22Rv1 (cell line): ENCODE data around the gene NEK4.
A peak's percentile ranks its signal among the peaks of the same experiment; 100 is the strongest.

Experiments
- H3K27ac ChIP-seq: fragments of 450-650 bp; 2 replicates; pipeline ENCODE4 v1.5.1; 2017
- CTCF ChIP-seq: fragments of 450-650 bp; IDR thresholded peaks from 2 replicates; pipeline ENCODE4 v1.5.1; 2017; ENCODE audit warnings: mild to moderate bottlenecking
- ZFX ChIP-seq: fragments of 450-650 bp; IDR thresholded peaks from 2 replicates; pipeline ENCODE4 v1.6.1; 2017; ENCODE audit warnings: antibody characterized with exemption, borderline replicate concordance

Gene NEK4

GRCh38 chr3:52792961-52793695 is 22.4 kb upstream of the NEK4 start:
- H3K27ac ChIP-seq, result no peak overlapping the region
- TF ChIP-seq ZFX, result no peak

- H3K27ac ChIP-seq, result no peak overlapping the region
Measured at GRCh38 chr3:52792413-52792812, 21.7 kb upstream of the NEK4 start.

GRCh38 chr3:52791928-52792327 is 21.2 kb upstream of the NEK4 start:
- no peak for TF ChIP-seq ZFX
- no peak for TF ChIP-seq CTCF
- no peak overlapping the region for H3K27ac ChIP-seq

More at GRCh38 chr3:52792413-52792812, 21.7 kb upstream of the NEK4 start:
- no peak for TF ChIP-seq ZFX
- TF ChIP-seq CTCF, result peak; percentile 19; the same call in 1 of the 2 replicates

- no peak overlapping the region for H3K27ac ChIP-seq
- TF ChIP-seq ZFX (no peak), CTCF (no peak)
Measured at GRCh38 chr3:52791366-52791765, 20.6 kb upstream of the NEK4 start.

- TF ChIP-seq CTCF, result no peak
- no peak for TF ChIP-seq ZFX
- H3K27ac ChIP-seq, result no peak overlapping the region
Measured at GRCh38 chr3:52790741-52791140, 20.0 kb upstream of the NEK4 start.

- TF ChIP-seq CTCF, result no peak
- no peak for TF ChIP-seq ZFX
- H3K27ac ChIP-seq, result no peak overlapping the region
Measured at GRCh38 chr3:52790337-52790736, 19.6 kb upstream of the NEK4 start.

GRCh38 chr3:52789746-52790040 is 19.0 kb upstream of the NEK4 start:
- H3K27ac ChIP-seq, result no peak overlapping the region
- TF ChIP-seq CTCF (no peak), ZFX (no peak)
